Measurements from ENCODE around the gene PRRT1.

GRCh38 chr6:32118782-32119628 is 32.7 kb downstream of the PRRT1 start:
- TF ChIP-seq CTCF (conservative IDR thresholded peaks at IDR 0.05 in 1 of 2, IDR thresholded peaks at IDR 0.05 in 1 of 2; ENCODE audit: extremely low read depth in 1 of 2, insufficient read depth in 1 of 2, low read depth in 1 of 2, low read length in 2 of 2) (peak; percentile 88 to 90), EZH2 (IDR thresholded peaks at IDR 0.05; ENCODE audit: borderline replicate concordance, low read length) (no peak)

Data from mammary epithelial cell (primary cell).